H1 (cell line): ENCODE measurements around the gene DHRS2. TPM values are rescaled to one million over a fixed set of nuclear protein-coding genes. Genes with fewer than 3 reads are reported as not detected.

Experiments used
- CTCF ChIA-PET: fragments of 300-600 bp; sonication (Branson Sonifier 250); formaldehyde crosslinking; loops from one replicate; lab custom pipeline; 2021; ENCODE audit not compliant: partially characterized antibody; lab: Charles Lee
- POLR2A ChIA-PET: fragments of 300-600 bp; sonication (Branson Sonifier 250); formaldehyde crosslinking; loops from one replicate; lab custom pipeline; 2021; ENCODE audit warnings: inconsistent platforms; ENCODE audit not compliant: partially characterized antibody; lab: Charles Lee
- DNase-seq, 2 experiments: peaks; one replicate each; pipeline versions ENCODE4 v3.0.0 to v3.0.0-alpha.2; 2010 to 2022; ENCODE audit warnings: low spot score in 2 of 2, low read depth in 1 of 2, mixed read lengths in 1 of 2
- FAIRE-seq: peaks from 2 replicates; lab custom pipeline; 2011; peaks lifted over from hg19 to GRCh38; lab: Jason Lieb, UNC
- H2AFZ ChIP-seq: 2 replicates; pipeline ENCODE4 v1.8.1; 2012; ENCODE audit warnings: low read length, inconsistent platforms
- H2AK5ac ChIP-seq: 2 replicates; pipeline ENCODE4 v1.6.1; 2013; ENCODE audit warnings: low read depth, low read length
- H2BK120ac ChIP-seq: replicated peaks from 2 replicates; pipeline ENCODE3; 2013; ENCODE audit warnings: low read depth, low read length, inconsistent platforms
- H2BK12ac ChIP-seq: 2 replicates; pipeline ENCODE4 v1.6.1; 2013; ENCODE audit warnings: low read depth, low read length
- H2BK15ac ChIP-seq: 2 replicates; pipeline ENCODE4 v1.6.1; 2013; ENCODE audit warnings: low read length
- H2BK20ac ChIP-seq: 2 replicates; pipeline ENCODE4 v1.6.1; 2013; ENCODE audit warnings: low read length
- H2BK5ac ChIP-seq: 2 replicates; pipeline ENCODE4 v1.6.1; 2013; ENCODE audit warnings: low read depth, low read length
- H3K14ac ChIP-seq: 2 replicates; pipeline ENCODE4 v1.6.1; 2013; ENCODE audit warnings: inconsistent platforms; ENCODE audit not compliant: insufficient read length
- H3K18ac ChIP-seq: 2 replicates; pipeline ENCODE4 v1.6.1; 2013; ENCODE audit warnings: low read length; ENCODE audit errors: extremely low read depth
- H3K23ac ChIP-seq: 2 replicates; pipeline ENCODE4 v1.6.1; 2013; ENCODE audit warnings: inconsistent platforms; ENCODE audit not compliant: insufficient read length
- H3K23me2 ChIP-seq: 2 replicates; pipeline ENCODE4 v1.6.1; 2013; ENCODE audit warnings: low read depth, low read length
- H3K27ac ChIP-seq: 2 replicates; pipeline ENCODE4 v1.6.1; 2011; ENCODE audit warnings: low read depth, low read length, inconsistent platforms
- H3K27me3 ChIP-seq, 4 experiments: replicated peaks in 1 of 4; 1 replicate in 1 of 4; 2 replicates in 3 of 4; pipeline versions ENCODE4 v1.6.1 to v1.8.1; 2011 to 2013; ENCODE audit warnings: low read length in 3 of 4, mild to moderate bottlenecking in 3 of 4, inconsistent platforms in 2 of 4, mixed read lengths in 2 of 4, moderate library complexity in 1 of 4; ENCODE audit not compliant: control insufficient read depth in 3 of 4, insufficient read depth in 3 of 4; ENCODE audit errors: extremely low read depth in 1 of 4
- H3K36me3 ChIP-seq, 4 experiments: 2 replicates each; pipeline versions ENCODE4 v1.6.1 to v1.8.1; 2011 to 2013; ENCODE audit warnings: mild to moderate bottlenecking in 4 of 4, low read length in 3 of 4, moderate library complexity in 2 of 4, control low read depth in 1 of 4, inconsistent platforms in 1 of 4; ENCODE audit not compliant: insufficient read depth in 4 of 4, control insufficient read depth in 2 of 4
- H3K4ac ChIP-seq: replicated peaks from 2 replicates; pipeline ENCODE3; 2013; ENCODE audit warnings: low read length, low read depth, mixed read lengths, inconsistent platforms; ENCODE audit not compliant: insufficient read length
- H3K4me1 ChIP-seq, 4 experiments: replicated peaks in 1 of 4; 1 replicate in 1 of 4; 2 replicates in 3 of 4; pipeline versions ENCODE4 v1.6.1 to v1.8.1; 2011 to 2013; ENCODE audit warnings: low read length in 3 of 4, inconsistent platforms in 2 of 4, mixed read lengths in 1 of 4; ENCODE audit not compliant: insufficient read depth in 4 of 4, control insufficient read depth in 3 of 4
- H3K4me2 ChIP-seq, 2 experiments: 2 replicates each; pipeline versions ENCODE4 v1.6.1 to v1.8.1; 2011 to 2013; ENCODE audit warnings: low read depth in 2 of 2, low read length in 2 of 2, control low read depth in 1 of 2, inconsistent platforms in 1 of 2, mild to moderate bottlenecking in 1 of 2; ENCODE audit not compliant: insufficient read depth in 1 of 2
- H3K4me3 ChIP-seq, 4 experiments: fragments of 200-600, 300-600 bp in 1 of 4; sonication (generic), shearing (Covaris generic), sonication (Bioruptor Twin) in 1 of 4; 2 replicates each; pipeline versions ENCODE4 v1.5.1 to v1.8.1; 2011 to 2016; ENCODE audit warnings: low read length in 4 of 4, low read depth in 3 of 4, control low read depth in 2 of 4, inconsistent platforms in 2 of 4, mild to moderate bottlenecking in 2 of 4, mixed read lengths in 1 of 4, moderate library complexity in 1 of 4; ENCODE audit not compliant: insufficient read depth in 2 of 4; ENCODE audit errors: extremely low read depth in 1 of 4
- H3K56ac ChIP-seq: replicated peaks from 2 replicates; pipeline ENCODE3; 2013; ENCODE audit warnings: low read depth, mild to moderate bottlenecking, mixed read lengths, low read length, inconsistent platforms; ENCODE audit not compliant: insufficient read length
- H3K79me1 ChIP-seq: 2 replicates; pipeline ENCODE4 v1.6.1; 2013; ENCODE audit warnings: low read depth, low read length, control low read depth
- H3K79me2 ChIP-seq, 2 experiments: 2 replicates each; pipeline versions ENCODE4 v1.6.1 to v1.8.1; 2012 to 2013; ENCODE audit warnings: low read length in 2 of 2, mild to moderate bottlenecking in 2 of 2, inconsistent platforms in 1 of 2; ENCODE audit not compliant: insufficient read depth in 2 of 2, control insufficient read depth in 1 of 2
- H3K9ac ChIP-seq, 4 experiments: replicated peaks in 1 of 4; 1 replicate in 1 of 4; 2 replicates in 3 of 4; pipeline versions ENCODE4 v1.6.1 to v1.8.1; 2011 to 2013; ENCODE audit warnings: low read depth in 3 of 4, low read length in 3 of 4, control low read depth in 2 of 4, mild to moderate bottlenecking in 2 of 4, moderate library complexity in 2 of 4, inconsistent platforms in 1 of 4; ENCODE audit errors: extremely low read depth in 1 of 4
- H3K9me3 ChIP-seq, 2 experiments: 2 replicates each; pipeline versions ENCODE4 v1.6.1 to v1.8.1; 2012 to 2013; ENCODE audit warnings: mild to moderate bottlenecking in 2 of 2, moderate library complexity in 2 of 2, control low read depth in 1 of 2, inconsistent platforms in 1 of 2, low read depth in 1 of 2, low read length in 1 of 2, mixed read lengths in 1 of 2; ENCODE audit not compliant: insufficient read depth in 2 of 2
- H4K20me1 ChIP-seq, 2 experiments: replicated peaks in 1 of 2; 2 replicates each; pipeline versions ENCODE3 to v1.8.1; 2011 to 2013; ENCODE audit warnings: inconsistent platforms in 2 of 2, low read length in 2 of 2, mild to moderate bottlenecking in 1 of 2; ENCODE audit not compliant: insufficient read depth in 2 of 2, control insufficient read depth in 1 of 2
- H4K5ac ChIP-seq: 2 replicates; pipeline ENCODE4 v1.6.1; 2013; ENCODE audit warnings: low read length, low read depth, mixed read lengths, inconsistent platforms; ENCODE audit not compliant: insufficient read length
- H4K8ac ChIP-seq: 2 replicates; pipeline ENCODE4 v1.8.0; 2013; ENCODE audit warnings: mild to moderate bottlenecking, moderate library complexity, low read length, inconsistent platforms; ENCODE audit not compliant: insufficient read depth; ENCODE audit errors: extremely low read depth
- H4K91ac ChIP-seq: replicated peaks from 2 replicates; pipeline ENCODE3; 2013; ENCODE audit warnings: low read length, mixed read lengths, inconsistent platforms; ENCODE audit not compliant: insufficient read length
- CTCF ChIP-seq, 3 experiments: IDR thresholded peaks; 1 replicate in 2 of 3; 2 replicates in 1 of 3; pipeline versions ENCODE4 v1.5.1 to v1.6.1; 2011; ENCODE audit warnings: low read length in 3 of 3, mild to moderate bottlenecking in 3 of 3, inconsistent platforms in 2 of 3, low read depth in 1 of 3, moderate library complexity in 1 of 3; ENCODE audit not compliant: insufficient read depth in 1 of 3; ENCODE audit errors: control extremely low read depth in 1 of 3
- GABPA ChIP-seq: IDR thresholded peaks from 2 replicates; pipeline ENCODE4 v1.6.1; 2011; ENCODE audit warnings: mild to moderate bottlenecking, low read length, moderate library complexity, borderline replicate concordance; ENCODE audit not compliant: insufficient read depth
- KDM1A ChIP-seq: fragments of 200-600, 300-600 bp; sonication (generic); IDR thresholded peaks from 2 replicates; pipeline ENCODE4 v1.7.1; 2016; ENCODE audit warnings: mild to moderate bottlenecking, low read length, borderline replicate concordance
- KDM5A ChIP-seq: fragments of 200-600 bp; IDR thresholded peaks from 2 replicates; pipeline ENCODE4 v1.7.1; 2012; ENCODE audit warnings: mild to moderate bottlenecking, low read length, inconsistent platforms, mixed read lengths
- MAX ChIP-seq: IDR thresholded peaks from 2 replicates; pipeline ENCODE4 v1.6.1; 2012; ENCODE audit warnings: inconsistent platforms
- NRF1 ChIP-seq: IDR thresholded peaks from 2 replicates; pipeline ENCODE4 v1.6.1; 2011; ENCODE audit warnings: mild to moderate bottlenecking, low read depth, low read length, improper control_type of control experiment
- RBBP5 ChIP-seq: IDR thresholded peaks from 2 replicates; pipeline ENCODE4 v1.7.1; 2012; ENCODE audit warnings: low read depth, mild to moderate bottlenecking, inconsistent platforms, low read length, moderate library complexity, borderline replicate concordance
- SIN3A ChIP-seq, 2 experiments: IDR thresholded peaks in 1 of 2; conservative IDR thresholded peaks in 1 of 2; 2 replicates each; pipeline ENCODE4 v1.6.1; 2011 to 2012; ENCODE audit warnings: low read length in 2 of 2, improper control_type of control experiment in 1 of 2, low read depth in 1 of 2, mild to moderate bottlenecking in 1 of 2
- SP4 ChIP-seq: IDR thresholded peaks from 2 replicates; pipeline ENCODE4 v1.6.1; 2012; ENCODE audit warnings: low read length, inconsistent platforms
- TAF7 ChIP-seq: optimal IDR thresholded peaks from 2 replicates; pipeline ENCODE3; 2011; ENCODE audit warnings: low read depth, mild to moderate bottlenecking, inconsistent platforms, low read length, moderate library complexity, borderline replicate concordance
- WGBS, 2 experiments: shearing (Covaris generic) in 1 of 2; methylation state at CpG; one replicate each; pipeline versions ENCODE4 v1.1.6 to v1.1.7; 2013 to 2015; ENCODE audit warnings: low lambda C conversion rate in 2 of 2, mixed read lengths in 2 of 2, inconsistent platforms in 1 of 2, low coverage in 1 of 2, missing lambda C conversion rate in 1 of 2; ENCODE audit not compliant: insufficient replicate concordance in 2 of 2, insufficient coverage in 1 of 2, insufficient read length in 1 of 2; ENCODE audit errors: extremely low coverage in 1 of 2, missing lambda C conversion rate in 1 of 2; 5-methylcytosine and 5-hydroxymethylcytosine counted together
- polyA plus RNA-seq, 7 experiments: library from polyadenylated mRNA; depleted of rRNA in 3 of 7; stranded (reverse) in 5 of 7; unstranded in 2 of 7; fragments of >200 nt in 5 of 7; fragments of 200-250 nt in 2 of 7; gene quantifications; 1 replicate in 5 of 7; 2 replicates in 1 of 7; 4 replicates in 1 of 7; pipeline versions ENCODE4 v1.2.1 to v1.2.3, GENCODE V29; 2011 to 2013; ENCODE audit warnings: missing spikeins in 2 of 7, mixed read lengths in 2 of 7
- total RNA-seq: library from RNA; stranded (reverse); fragmentation: NEBNext Ultra II Directional; extraction: Animal tissue kit (Norgen Biotek cat#: 25700); gene quantifications from 2 replicates; pipeline ENCODE4 v1.2.1, GENCODE V29; 2021

DHRS2 gene
- total and polyA plus RNA-seq, 2 of the 8 experiments (the other 6 are each of a cell fraction or from before 2014, with no cell fraction given), result 1.1 to 3.5 TPM

GRCh38 chr14:23638414-23639047, 2.4 kb downstream of the DHRS2 start:
- CTCF ChIA-PET, result interaction anchor here (1.4 to 2.4 kb wide), 2 partner anchors 28 to 272 kb away, joined by 5 to 13 read pairs; no protein-coding TSS in a partner anchor
- no peak for DNase-seq
- TF ChIP-seq MAX (no peak), SIN3A (conservative IDR thresholded peaks at IDR 0.05 in 1 of 2, IDR thresholded peaks at IDR 0.05 in 1 of 2; ENCODE audit: low read depth in 1 of 2, low read length in 2 of 2) (no peak), KDM1A (no peak), RBBP5 (no peak), NRF1 (no peak), SP4 (no peak), GABPA (no peak), KDM5A (no peak), CTCF (IDR thresholded peaks at IDR 0.05; ENCODE audit: control extremely low read depth in 1 of 3, insufficient read depth in 1 of 3, low read depth in 1 of 3, low read length in 3 of 3) (no peak), TAF7 (no peak)

More at GRCh38 chr14:23638414-23639047, 2.4 kb downstream of the DHRS2 start:
- WGBS, 2 experiments, result 92% methylated on average over 8 of the region's 8 CpGs; no CpG with 5 or more reads in 1 of the 2 experiments
- no peak overlapping the region for H2BK12ac ChIP-seq
- H2BK120ac ChIP-seq, result no peak overlapping the region
- H3K79me2 ChIP-seq, result no peaks in the 10 kb centered on the region
- H3K27ac ChIP-seq, result no peak overlapping the region
- no peak overlapping the region for H2BK20ac ChIP-seq
- no peak overlapping the region for H4K91ac ChIP-seq
- H3K9ac ChIP-seq, result no peak overlapping the region
- H2BK5ac ChIP-seq, result no peak overlapping the region
- no peaks in the 10 kb centered on the region for H3K36me3 ChIP-seq
- H3K23ac ChIP-seq, result no peak overlapping the region
- H2AFZ ChIP-seq, result no peak overlapping the region
- H3K4ac ChIP-seq, result no peak overlapping the region
- H2AK5ac ChIP-seq, result no peak overlapping the region
- H3K23me2 ChIP-seq, result no peaks in the 10 kb centered on the region
- POLR2A ChIA-PET, result interaction anchor here (1.3 kb wide), 1 partner anchor 54 kb away, joined by 3 read pairs; no protein-coding TSS in a partner anchor
- no peaks in the 10 kb centered on the region for H3K27me3 ChIP-seq
- no peaks in the 10 kb centered on the region for H4K20me1 ChIP-seq
- H3K4me1 ChIP-seq, result peaks cover 2 to 6% (median 2%) of the 10 kb centered on the region in 4 experiments; a peak in 5 of 7 replicates
- H3K4me3 ChIP-seq, result no peak overlapping the region
- H3K56ac ChIP-seq, result no peak overlapping the region
- no peak overlapping the region for H3K4me2 ChIP-seq
- no peak overlapping the region for H3K14ac ChIP-seq
- FAIRE-seq, result no peak
- H3K9me3 ChIP-seq, result peaks cover 2 to 3% of the 10 kb centered on the region in 2 experiments; a peak in 2 of 4 replicates
- no peak overlapping the region for H4K8ac ChIP-seq
- no peaks in the 10 kb centered on the region for H3K79me1 ChIP-seq
- no peak overlapping the region for H2BK15ac ChIP-seq
- no peak overlapping the region for H3K18ac ChIP-seq
- no peak overlapping the region for H4K5ac ChIP-seq
